Effector memory CD4-positive, alpha-beta T cell (primary cell): ENCODE data around the gene TTC12.
"Not testable (repeated sequence)": the region's sequence is repeated elsewhere in the genome, so short reads cannot be mapped to it uniquely, and the experiment has no call there.

Experiments used
- DNase-seq, 3 donors: peaks; one replicate each; pipeline ENCODE4 v3.0.0-alpha.2; 2020
- H3K27ac ChIP-seq: 2 replicates; pipeline ENCODE4 v1.7.0; 2013; ENCODE audit warnings: mild to moderate bottlenecking, low read length, moderate library complexity; ENCODE audit not compliant: insufficient read depth, poor library complexity, severe bottlenecking
- H3K27me3 ChIP-seq: replicated peaks from 2 replicates; pipeline ENCODE4 v1.7.0; 2013; ENCODE audit warnings: mild to moderate bottlenecking, low read length; ENCODE audit not compliant: insufficient read depth, control insufficient read depth, poor library complexity, severe bottlenecking
- H3K36me3 ChIP-seq: 2 replicates; pipeline ENCODE4 v1.7.0; 2013; ENCODE audit warnings: mild to moderate bottlenecking, low read length, moderate library complexity; ENCODE audit not compliant: control insufficient read depth, insufficient read depth
- H3K4me1 ChIP-seq: 2 replicates; pipeline ENCODE4 v1.7.0; 2013; ENCODE audit warnings: low read length, mild to moderate bottlenecking; ENCODE audit not compliant: control insufficient read depth, insufficient read depth, poor library complexity, severe bottlenecking
- H3K4me3 ChIP-seq: 2 replicates; pipeline ENCODE4 v1.7.0; 2013; ENCODE audit warnings: low read length, low read depth, mild to moderate bottlenecking; ENCODE audit not compliant: insufficient read depth, poor library complexity, severe bottlenecking
- H3K9me3 ChIP-seq: 2 replicates; pipeline ENCODE4 v1.7.0; 2013; ENCODE audit warnings: mild to moderate bottlenecking, low read length, moderate library complexity; ENCODE audit not compliant: control insufficient read depth

The TTC12 gene

GRCh38 chr11:113298496-113298895, 15.9 kb upstream of the TTC12 start:
- DNase-seq, H3K36me3 ChIP-seq, H3K4me1 ChIP-seq, H3K27me3 ChIP-seq, H3K9me3 ChIP-seq, H3K4me3 ChIP-seq, H3K27ac ChIP-seq: not testable (repeated sequence)

- Histone ChIP-seq H3K27ac (no peak overlapping the region), H3K27me3 (no peaks in the 10 kb centered on the region), H3K36me3 (no peaks in the 10 kb centered on the region), H3K9me3 (no peaks in the 10 kb centered on the region), H3K4me1 (no peaks in the 10 kb centered on the region), H3K4me3 (no peak overlapping the region)
- no peak for DNase-seq
These were observed 9.5 kb upstream of the TTC12 start for GRCh38 chr11:113304916-113305315.

GRCh38 chr11:113305440-113306336, 8.7 kb upstream of the TTC12 start:
- Histone ChIP-seq H3K9me3 (no peaks in the 10 kb centered on the region), H3K4me3 (no peak overlapping the region), H3K27ac (no peak overlapping the region), H3K4me1 (no peaks in the 10 kb centered on the region), H3K36me3 (no peaks in the 10 kb centered on the region), H3K27me3 (no peaks in the 10 kb centered on the region)
- peak; percentile 37 to 55 (median 41) for DNase-seq

- Histone ChIP-seq H3K4me3 (no peak overlapping the region), H3K9me3 (no peaks in the 10 kb centered on the region), H3K27me3 (no peaks in the 10 kb centered on the region), H3K27ac (no peak overlapping the region), H3K36me3 (no peaks in the 10 kb centered on the region), H3K4me1 (peaks cover 5% of the 10 kb centered on the region)
- no peak for DNase-seq
These were observed 5.8 kb upstream of the TTC12 start for GRCh38 chr11:113308601-113309000.

GRCh38 chr11:113311536-113311935, 2.8 kb upstream of the TTC12 start:
- Histone ChIP-seq H3K4me3 (no peak overlapping the region), H3K9me3 (no peaks in the 10 kb centered on the region), H3K4me1 (peaks cover 11% of the 10 kb centered on the region), H3K27ac (no peak overlapping the region), H3K36me3 (no peaks in the 10 kb centered on the region), H3K27me3 (no peaks in the 10 kb centered on the region)
- DNase-seq, result no peak

- DNase-seq, result no peak
- Histone ChIP-seq H3K27me3 (no peaks in the 10 kb centered on the region), H3K4me3 (peak overlapping the region; percentile 63), H3K4me1 (peaks cover 11% of the 10 kb centered on the region), H3K9me3 (no peaks in the 10 kb centered on the region), H3K27ac (peak overlapping the region; percentile 79), H3K36me3 (no peaks in the 10 kb centered on the region)
These were observed 782 bp upstream of the TTC12 start for GRCh38 chr11:113313601-113314000.

- Histone ChIP-seq H3K27ac (peak overlapping the region; percentile 79), H3K9me3 (no peaks in the 10 kb centered on the region), H3K4me1 (peaks cover 11% of the 10 kb centered on the region), H3K4me3 (peak overlapping the region; percentile 63), H3K36me3 (peaks cover 2% of the 10 kb centered on the region), H3K27me3 (no peaks in the 10 kb centered on the region)
- DNase-seq, result no peak
These were observed 356 bp upstream of the TTC12 start for GRCh38 chr11:113314065-113314388.

GRCh38 chr11:113315811-113316210, 1.4 kb downstream of the TTC12 start:
- Histone ChIP-seq H3K27ac (no peak overlapping the region), H3K4me3 (no peak overlapping the region), H3K4me1 (peaks cover 11% of the 10 kb centered on the region), H3K27me3 (no peaks in the 10 kb centered on the region), H3K36me3 (peaks cover 4% of the 10 kb centered on the region), H3K9me3 (no peaks in the 10 kb centered on the region)
- DNase-seq, result no peak

- no peak overlapping the region for H3K27ac ChIP-seq
- no peaks in the 10 kb centered on the region for H3K9me3 ChIP-seq
- H3K4me1 ChIP-seq, result peaks cover 11% of the 10 kb centered on the region
- H3K4me3 ChIP-seq, result no peak overlapping the region
- H3K27me3 ChIP-seq, result no peaks in the 10 kb centered on the region
- H3K36me3 ChIP-seq, result peaks cover 4% of the 10 kb centered on the region
- DNase-seq, result no peak
These were observed 1.9 kb downstream of the TTC12 start for GRCh38 chr11:113316256-113316655.

GRCh38 chr11:113317339-113317738, 3.0 kb downstream of the TTC12 start:
- Histone ChIP-seq H3K4me1 (peaks cover 11% of the 10 kb centered on the region), H3K9me3 (no peaks in the 10 kb centered on the region), H3K27me3 (no peaks in the 10 kb centered on the region), H3K36me3 (peaks cover 4% of the 10 kb centered on the region), H3K27ac (no peak overlapping the region), H3K4me3 (no peak overlapping the region)
- DNase-seq, result no peak
